ENCODE data around the gene AKR1B15.

The AKR1B15 gene

DNA sequence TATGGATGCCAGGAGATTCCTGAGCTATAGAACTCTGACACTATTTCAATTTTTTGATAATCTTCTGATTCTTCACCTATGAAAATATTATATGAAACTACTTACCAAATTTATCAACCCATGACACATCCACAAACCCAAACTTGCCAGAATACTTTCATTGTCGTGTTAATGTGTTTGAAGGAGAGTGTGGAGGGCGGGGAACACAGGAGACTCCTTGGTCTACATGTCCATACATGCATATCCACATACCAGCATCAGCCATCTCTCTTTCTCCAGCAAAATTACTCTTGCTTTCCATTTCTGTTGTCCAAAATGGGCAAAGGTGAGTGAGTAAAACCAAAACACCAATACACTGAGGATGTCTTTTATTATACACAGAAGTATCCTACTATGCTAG is 74.3 kb downstream of the AKR1B15 start:
- H3K4me1 ChIP-seq (ENCODE audit: control insufficient read depth in 5 of 5, insufficient read depth in 5 of 5, low read length in 5 of 5), result peaks cover 0 to 3% (median 0%) of the 10 kb centered on the region in 5 donors
- H3K36me3 ChIP-seq (ENCODE audit: control insufficient read depth in 5 of 5, insufficient read depth in 5 of 5, low read length in 5 of 5), result no peaks in the 10 kb centered on the region

DNA sequence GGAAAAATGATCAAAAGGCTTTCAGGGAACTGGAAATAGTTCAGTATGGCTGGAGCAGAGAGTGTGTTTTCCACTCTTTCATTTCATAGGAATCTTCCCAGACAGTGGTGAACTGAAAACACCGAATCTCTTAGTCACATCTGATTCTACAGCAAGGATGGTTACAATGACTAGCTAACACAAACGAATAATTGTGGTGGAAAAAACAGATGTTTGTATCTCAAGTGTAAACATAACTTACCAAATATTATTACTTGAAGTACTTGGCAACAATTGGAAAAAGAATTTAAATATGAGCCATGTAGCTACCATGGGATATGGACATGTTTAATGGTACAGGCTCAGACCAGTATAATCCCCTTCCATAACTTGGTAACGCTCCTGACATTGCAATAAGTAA is 76.6 kb downstream of the AKR1B15 start:
- Histone ChIP-seq H3K27me3 (ENCODE audit: control insufficient read depth in 5 of 5, insufficient read depth in 4 of 5, low read length in 5 of 5) (peaks cover 0 to 3% (median 0%) of the 10 kb centered on the region in 5 donors), H3K4me3 (ENCODE audit: low read depth in 1 of 5, low read length in 5 of 5) (no peak overlapping the region), H3K9ac (ENCODE audit: low read length in 5 of 5) (no peak overlapping the region), H3K27ac (ENCODE audit: low read depth, low read length) (no peak overlapping the region), H3K36me3 (ENCODE audit: control insufficient read depth in 5 of 5, insufficient read depth in 5 of 5, low read length in 5 of 5) (no peaks in the 10 kb centered on the region), H3K4me1 (ENCODE audit: control insufficient read depth in 5 of 5, insufficient read depth in 5 of 5, low read length in 5 of 5) (no peaks in the 10 kb centered on the region), H3K9me3 (ENCODE audit: control insufficient read depth in 5 of 5, low read length in 5 of 5) (no peaks in the 10 kb centered on the region)

More for the DNA sequence above, 74.3 kb downstream of the AKR1B15 start:
- Histone ChIP-seq H3K27ac (ENCODE audit: low read depth, low read length) (no peak overlapping the region), H3K4me3 (ENCODE audit: low read depth in 1 of 5, low read length in 5 of 5) (no peak overlapping the region), H3K9me3 (ENCODE audit: control insufficient read depth in 5 of 5, low read length in 5 of 5) (no peaks in the 10 kb centered on the region), H3K27me3 (ENCODE audit: control insufficient read depth in 5 of 5, insufficient read depth in 4 of 5, low read length in 5 of 5) (peaks cover 0 to 3% (median 0%) of the 10 kb centered on the region in 5 donors), H3K9ac (ENCODE audit: low read length in 5 of 5) (no peak overlapping the region)

DNA sequence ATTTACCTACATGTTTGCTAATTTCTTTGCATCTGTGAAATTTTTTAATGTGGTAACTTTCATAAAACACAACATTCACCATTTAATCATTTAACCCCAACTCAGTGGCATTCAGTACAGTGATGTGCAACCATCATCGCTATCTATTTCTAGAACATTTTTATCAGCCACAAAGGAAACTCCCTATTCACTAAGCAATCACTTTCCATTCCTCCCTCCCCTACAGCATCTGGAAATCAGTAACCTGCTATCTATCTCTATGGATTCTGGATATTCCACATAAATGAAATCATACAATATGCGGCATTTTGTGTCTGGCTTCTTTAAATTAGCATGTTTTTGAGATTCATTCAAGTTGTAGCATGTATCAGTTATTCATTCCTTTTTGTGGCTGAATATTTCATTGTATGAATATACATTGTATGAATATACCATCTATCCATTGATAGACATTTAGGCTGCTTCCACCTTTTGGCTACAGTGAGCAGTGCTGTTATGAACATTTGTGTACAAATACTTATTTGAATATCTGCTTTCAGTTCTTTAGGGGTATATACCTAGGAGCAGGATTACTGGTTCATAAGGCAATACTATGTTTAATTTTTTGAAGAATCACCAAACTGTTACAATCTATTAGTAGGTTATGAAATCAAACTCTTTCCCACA is 78.3 kb downstream of the AKR1B15 start:
- H3K27ac ChIP-seq (ENCODE audit: low read depth, low read length), result no peak overlapping the region
- H3K27me3 ChIP-seq (ENCODE audit: control insufficient read depth in 5 of 5, insufficient read depth in 4 of 5, low read length in 5 of 5), result peaks cover 0 to 3% (median 0%) of the 10 kb centered on the region in 5 donors
- no peak overlapping the region for H3K9ac ChIP-seq (ENCODE audit: low read length in 5 of 5)
- no peaks in the 10 kb centered on the region for H3K36me3 ChIP-seq (ENCODE audit: control insufficient read depth in 5 of 5, insufficient read depth in 5 of 5, low read length in 5 of 5)
- no peaks in the 10 kb centered on the region for H3K9me3 ChIP-seq (ENCODE audit: control insufficient read depth in 5 of 5, low read length in 5 of 5)
- H3K4me3 ChIP-seq (ENCODE audit: low read depth in 1 of 5, low read length in 5 of 5), result no peak overlapping the region
- no peaks in the 10 kb centered on the region for H3K4me1 ChIP-seq (ENCODE audit: control insufficient read depth in 5 of 5, insufficient read depth in 5 of 5, low read length in 5 of 5)

DNA sequence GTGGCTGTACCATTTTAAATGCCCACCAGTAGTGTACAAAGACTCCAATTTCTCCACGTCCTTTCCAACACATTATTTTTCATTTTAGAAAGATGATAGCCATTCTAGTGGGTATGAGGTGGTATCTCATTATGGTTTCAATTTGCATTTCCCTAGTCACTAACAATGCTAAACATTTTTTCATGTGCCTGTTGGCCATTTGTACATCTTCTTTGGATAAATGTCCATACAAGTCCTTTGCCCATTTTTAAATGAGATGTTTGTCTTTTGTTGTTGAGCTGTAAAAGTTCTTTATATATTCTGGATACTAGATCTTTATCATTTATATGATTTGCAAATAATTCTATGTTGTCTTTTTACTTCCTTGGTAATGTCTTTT is 78.9 kb downstream of the AKR1B15 start:
- Histone ChIP-seq H3K9me3 (ENCODE audit: control insufficient read depth in 5 of 5, low read length in 5 of 5) (no peaks in the 10 kb centered on the region), H3K4me1 (ENCODE audit: control insufficient read depth in 5 of 5, insufficient read depth in 5 of 5, low read length in 5 of 5) (no peaks in the 10 kb centered on the region), H3K27ac (ENCODE audit: low read depth, low read length) (no peak overlapping the region), H3K4me3 (ENCODE audit: low read depth in 1 of 5, low read length in 5 of 5) (no peak overlapping the region), H3K36me3 (ENCODE audit: control insufficient read depth in 5 of 5, insufficient read depth in 5 of 5, low read length in 5 of 5) (no peaks in the 10 kb centered on the region), H3K9ac (ENCODE audit: low read length in 5 of 5) (no peak overlapping the region), H3K27me3 (ENCODE audit: control insufficient read depth in 5 of 5, insufficient read depth in 4 of 5, low read length in 5 of 5) (peaks cover 0 to 3% (median 0%) of the 10 kb centered on the region in 5 donors)

DNA sequence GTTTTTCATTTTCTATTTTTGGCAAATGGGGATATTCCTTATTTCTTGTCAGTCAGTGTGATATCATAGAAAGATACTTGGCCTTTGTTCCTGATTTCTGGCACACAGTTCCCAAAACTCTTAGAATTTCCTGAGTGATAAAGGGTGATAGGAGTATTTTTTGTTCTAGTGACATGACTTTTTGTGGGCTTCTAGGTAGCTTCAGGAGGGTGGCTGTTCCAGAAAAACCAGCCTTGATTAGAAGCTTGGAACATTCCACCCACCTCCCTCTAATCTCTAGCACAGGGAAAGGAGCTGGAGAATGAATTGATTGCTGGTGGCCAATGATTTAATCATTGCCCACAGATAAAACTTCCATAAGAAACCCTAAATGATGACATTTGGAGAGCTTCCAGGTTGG is 80.5 kb downstream of the AKR1B15 start:
- no peak overlapping the region for H3K4me3 ChIP-seq (ENCODE audit: low read depth in 1 of 5, low read length in 5 of 5)
- no peaks in the 10 kb centered on the region for H3K9me3 ChIP-seq (ENCODE audit: control insufficient read depth in 5 of 5, low read length in 5 of 5)
- H3K27me3 ChIP-seq (ENCODE audit: control insufficient read depth in 5 of 5, insufficient read depth in 4 of 5, low read length in 5 of 5), result peaks cover 0 to 3% (median 0%) of the 10 kb centered on the region in 5 donors
- H3K4me1 ChIP-seq (ENCODE audit: control insufficient read depth in 5 of 5, insufficient read depth in 5 of 5, low read length in 5 of 5), result no peaks in the 10 kb centered on the region
- H3K36me3 ChIP-seq (ENCODE audit: control insufficient read depth in 5 of 5, insufficient read depth in 5 of 5, low read length in 5 of 5), result no peaks in the 10 kb centered on the region
- H3K9ac ChIP-seq (ENCODE audit: low read length in 5 of 5), result no peak overlapping the region
- no peak overlapping the region for H3K27ac ChIP-seq (ENCODE audit: low read depth, low read length)

Data from subcutaneous abdominal adipose tissue (tissue), 5 donors.